CD8-positive, alpha-beta memory T cell (primary cell): ENCODE data around the gene ADK. TPM values are rescaled to one million over a fixed set of nuclear protein-coding genes. Genes with fewer than 3 reads are reported as not detected.

Experiments
- CTCF ChIA-PET: fragments of 350-600 bp; sonication (Branson Sonifier 250); formaldehyde crosslinking; loops from one replicate; lab custom pipeline; 2021; ENCODE audit warnings: antibody characterized with exemption; lab: Charles Lee
- POLR2A ChIA-PET: fragments of 350-600 bp; sonication (Branson Sonifier 250); formaldehyde crosslinking; loops from one replicate; lab custom pipeline; 2021; ENCODE audit warnings: antibody characterized with exemption; lab: Charles Lee
- DNase-seq, 5 donors: peaks; one replicate each; pipeline versions ENCODE4 v3.0.0 to v3.0.0-alpha.2; 2020 to 2022; ENCODE audit warnings: mixed read lengths in 1 of 5
- H3K27ac ChIP-seq: one replicate; pipeline ENCODE4 v1.7.0; 2013; ENCODE audit warnings: low read depth, mild to moderate bottlenecking, low read length, moderate library complexity
- H3K27me3 ChIP-seq: 2 replicates; pipeline ENCODE4 v1.7.0; 2013; ENCODE audit warnings: low read length, mild to moderate bottlenecking; ENCODE audit not compliant: insufficient read depth, poor library complexity, severe bottlenecking
- H3K36me3 ChIP-seq: 2 replicates; pipeline ENCODE4 v1.7.0; 2013; ENCODE audit warnings: mild to moderate bottlenecking, low read length, moderate library complexity; ENCODE audit not compliant: insufficient read depth
- H3K4me1 ChIP-seq: 2 replicates; pipeline ENCODE4 v1.7.0; 2013; ENCODE audit warnings: mild to moderate bottlenecking, low read length, moderate library complexity; ENCODE audit not compliant: insufficient read depth
- H3K4me3 ChIP-seq: 2 replicates; pipeline ENCODE4 v1.7.0; 2013; ENCODE audit warnings: mild to moderate bottlenecking, low read length
- H3K9me3 ChIP-seq: 2 replicates; pipeline ENCODE4 v1.7.0; 2013; ENCODE audit warnings: mild to moderate bottlenecking, low read length
- H3K27ac Mint-ChIP-seq, 8 donors: one replicate each; pipeline ENCODE4 v1.8.0; 2020 to 2021; ENCODE audit warnings: mixed read lengths in 8 of 8, mild to moderate bottlenecking in 6 of 8, inconsistent platforms in 3 of 8, moderate library complexity in 3 of 8
- H3K27me3 Mint-ChIP-seq, 2 donors: one replicate each; pipeline ENCODE4 v1.8.0; 2020 to 2021; ENCODE audit warnings: mixed read lengths in 2 of 2, mild to moderate bottlenecking in 1 of 2, moderate library complexity in 1 of 2
- H3K36me3 Mint-ChIP-seq, 3 donors: one replicate each; pipeline ENCODE4 v1.8.0; 2020 to 2021; ENCODE audit warnings: mixed read lengths in 3 of 3, inconsistent platforms in 1 of 3, mild to moderate bottlenecking in 1 of 3
- H3K4me1 Mint-ChIP-seq, 3 donors: one replicate each; pipeline ENCODE4 v1.8.0; 2020 to 2021; ENCODE audit warnings: mixed read lengths in 3 of 3, inconsistent platforms in 1 of 3, mild to moderate bottlenecking in 1 of 3
- H3K4me3 Mint-ChIP-seq, 7 donors: one replicate each; pipeline ENCODE4 v1.8.0; 2020 to 2021; ENCODE audit warnings: mixed read lengths in 7 of 7, mild to moderate bottlenecking in 6 of 7, moderate library complexity in 4 of 7, inconsistent platforms in 2 of 7
- H3K9me3 Mint-ChIP-seq, 5 donors: one replicate each; pipeline ENCODE4 v1.8.0; 2020 to 2022; ENCODE audit warnings: mixed read lengths in 5 of 5, mild to moderate bottlenecking in 3 of 5, moderate library complexity in 2 of 5, inconsistent platforms in 1 of 5
- polyA plus RNA-seq: library from polyadenylated mRNA; unstranded; fragments of 300-500 nt; fragmentation: Illumina TruSeq; gene quantifications from one replicate; pipeline ENCODE4 v1.2.3, GENCODE V29; 2021
- total RNA-seq, 2 experiments: library from RNA; stranded (reverse); gene quantifications; one replicate each; pipeline ENCODE4 v1.2.3, GENCODE V29; 2021

ADK gene
- total and polyA plus RNA-seq, 3 experiments from 2014 or later = 54.1 to 65.1 (median 64.4) TPM

DNA sequence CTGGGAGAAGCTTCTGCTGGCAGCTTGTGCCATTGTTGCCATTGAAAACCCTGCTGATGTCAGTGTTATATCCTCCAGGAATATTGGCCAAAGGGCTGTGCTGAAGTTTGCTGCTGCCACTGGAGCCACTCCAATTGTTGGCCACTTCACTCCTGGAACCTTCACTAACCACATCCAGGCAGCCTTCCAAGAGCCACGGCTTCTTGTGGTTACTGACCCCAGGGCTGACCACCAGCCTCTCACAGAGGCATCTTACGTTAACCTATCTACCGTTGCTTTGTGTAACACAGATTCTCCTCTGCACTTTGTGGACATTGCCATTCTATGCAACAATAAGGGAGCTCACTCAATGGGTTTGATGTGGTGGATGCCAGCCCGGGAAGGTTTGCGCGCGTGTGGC is 220.7 kb downstream of the ADK start:
- H3K36me3 Mint-ChIP-seq = peaks cover 17 to 32% (median 22%) of the 10 kb centered on the region in 3 donors
- no peak overlapping the region for H3K27ac Mint-ChIP-seq
- ChIA-PET POLR2A (no interaction called here), CTCF (no interaction called here)
- Histone ChIP-seq H3K4me1 (no peaks in the 10 kb centered on the region), H3K4me3 (no peak overlapping the region), H3K27me3 (no peaks in the 10 kb centered on the region), H3K9me3 (no peaks in the 10 kb centered on the region), H3K27ac (no peak overlapping the region), H3K36me3 (no peaks in the 10 kb centered on the region)
- no peak for DNase-seq
- H3K4me3 Mint-ChIP-seq = no peak overlapping the region
- H3K27me3 Mint-ChIP-seq = no peaks in the 10 kb centered on the region
- H3K9me3 Mint-ChIP-seq = no peaks in the 10 kb centered on the region
- peaks cover 0 to 3% (median under 1%) of the 10 kb centered on the region in 3 donors for H3K4me1 Mint-ChIP-seq

DNA sequence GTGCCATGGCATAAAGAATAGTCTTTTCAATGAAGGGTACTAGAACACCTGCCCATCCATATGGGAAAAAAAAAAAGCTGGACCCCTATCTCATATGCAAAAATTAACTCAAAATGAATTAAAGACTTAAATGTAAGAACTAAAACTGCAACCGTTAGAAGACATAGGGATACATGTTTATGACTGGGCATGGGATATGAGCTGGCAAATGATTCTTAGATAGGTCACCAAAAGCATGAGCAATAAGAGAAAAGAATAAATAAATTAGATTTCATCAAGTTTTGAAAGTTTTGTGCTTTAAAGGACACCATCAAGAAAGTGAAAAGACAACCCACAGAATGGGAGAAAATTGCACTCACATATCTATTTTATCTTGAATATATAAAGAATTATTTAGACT is 222.0 kb downstream of the ADK start:
- Mint-ChIP-seq H3K36me3 (peaks cover 22 to 30% (median 22%) of the 10 kb centered on the region in 3 donors), H3K4me1 (peaks cover 0 to 10% (median 3%) of the 10 kb centered on the region in 3 donors), H3K4me3 (no peak overlapping the region), H3K9me3 (no peaks in the 10 kb centered on the region), H3K27me3 (no peaks in the 10 kb centered on the region), H3K27ac (no peak overlapping the region)
- H3K9me3 ChIP-seq = no peaks in the 10 kb centered on the region
- no peak overlapping the region for H3K27ac ChIP-seq
- no peaks in the 10 kb centered on the region for H3K4me1 ChIP-seq
- no peaks in the 10 kb centered on the region for H3K27me3 ChIP-seq
- ChIA-PET CTCF (no interaction called here), POLR2A (no interaction called here)
- DNase-seq = no peak
- no peak overlapping the region for H3K4me3 ChIP-seq
- H3K36me3 ChIP-seq = no peaks in the 10 kb centered on the region

DNA sequence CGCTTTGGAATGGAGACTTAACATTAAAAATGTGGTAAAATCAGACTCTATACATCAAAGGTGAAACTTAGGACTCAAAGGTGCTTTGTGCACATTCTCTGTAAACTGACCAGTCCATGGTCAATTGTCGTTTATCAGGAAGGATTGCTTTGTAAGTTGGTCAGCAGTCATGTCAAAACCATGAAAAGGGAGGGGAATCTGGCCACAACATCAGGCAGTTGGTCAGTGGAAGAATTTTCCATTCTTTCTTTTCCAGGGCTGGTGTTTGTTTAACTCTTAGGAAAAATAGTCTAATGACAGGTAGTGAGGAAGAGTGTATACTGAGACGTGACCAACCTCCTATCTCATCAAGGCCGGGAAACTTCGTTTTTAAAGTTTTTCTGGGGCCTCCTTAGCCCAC is 226.5 kb downstream of the ADK start:
- H3K4me1 Mint-ChIP-seq = peaks cover 3 to 27% (median 14%) of the 10 kb centered on the region in 3 donors
- peak overlapping the region in 1 of 8 donors; percentile 32 for H3K27ac Mint-ChIP-seq
- no peak for DNase-seq
- H3K27me3 Mint-ChIP-seq = no peaks in the 10 kb centered on the region
- Histone ChIP-seq H3K27ac (no peak overlapping the region), H3K4me3 (no peak overlapping the region), H3K27me3 (no peaks in the 10 kb centered on the region), H3K4me1 (peaks cover 5% of the 10 kb centered on the region), H3K36me3 (no peaks in the 10 kb centered on the region), H3K9me3 (no peaks in the 10 kb centered on the region)
- H3K36me3 Mint-ChIP-seq = peaks cover 5 to 14% (median 14%) of the 10 kb centered on the region in 3 donors
- POLR2A ChIA-PET = no interaction called here
- CTCF ChIA-PET = no interaction called here
- H3K4me3 Mint-ChIP-seq = no peak overlapping the region
- H3K9me3 Mint-ChIP-seq = peaks cover 0 to 1% (median 0%) of the 10 kb centered on the region in 5 donors

DNA sequence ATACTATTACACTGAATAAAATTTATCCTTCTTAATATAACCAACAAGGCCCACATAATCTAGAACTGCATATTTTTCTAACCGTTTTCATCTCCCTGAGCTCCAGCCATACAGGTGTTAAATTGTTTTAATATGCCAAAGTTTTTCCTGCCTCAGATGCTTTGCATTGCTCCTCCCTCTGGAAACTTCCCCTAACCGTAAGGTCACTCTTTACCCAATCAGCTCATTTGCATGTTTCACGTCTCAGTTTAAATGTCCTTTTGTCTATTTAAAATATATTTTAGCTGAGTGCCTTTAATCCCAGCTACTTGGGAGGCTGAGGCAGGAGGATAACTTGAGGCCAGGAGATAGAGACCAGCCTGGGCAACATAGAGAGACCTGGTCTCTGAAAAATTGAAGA is 228.5 kb downstream of the ADK start:
- Mint-ChIP-seq H3K36me3 (peaks cover 0 to 9% (median 4%) of the 10 kb centered on the region in 3 donors), H3K27ac (no peak overlapping the region), H3K27me3 (no peaks in the 10 kb centered on the region), H3K4me3 (no peak overlapping the region), H3K4me1 (peaks cover 12 to 41% (median 26%) of the 10 kb centered on the region in 3 donors), H3K9me3 (peaks cover 0 to 1% (median 0%) of the 10 kb centered on the region in 5 donors)
- DNase-seq = no peak
- H3K9me3 ChIP-seq = no peaks in the 10 kb centered on the region
- no peak overlapping the region for H3K27ac ChIP-seq
- POLR2A ChIA-PET = no interaction called here
- H3K4me3 ChIP-seq = no peak overlapping the region
- H3K4me1 ChIP-seq = peaks cover 5% of the 10 kb centered on the region
- H3K27me3 ChIP-seq = no peaks in the 10 kb centered on the region
- no peaks in the 10 kb centered on the region for H3K36me3 ChIP-seq
- CTCF ChIA-PET = no interaction called here

GRCh38 chr10:74380795-74381194 is 229.8 kb downstream of the ADK start:
- peaks cover 15 to 49% (median 30%) of the 10 kb centered on the region in 3 donors for H3K4me1 Mint-ChIP-seq
- Histone ChIP-seq H3K27me3 (no peaks in the 10 kb centered on the region), H3K27ac (no peak overlapping the region), H3K4me3 (no peak overlapping the region), H3K9me3 (no peaks in the 10 kb centered on the region), H3K36me3 (no peaks in the 10 kb centered on the region), H3K4me1 (peaks cover 5% of the 10 kb centered on the region)
- no peaks in the 10 kb centered on the region for H3K27me3 Mint-ChIP-seq
- peaks cover 0 to 1% (median 0%) of the 10 kb centered on the region in 5 donors for H3K9me3 Mint-ChIP-seq
- no peak overlapping the region for H3K27ac Mint-ChIP-seq
- ChIA-PET CTCF (no interaction called here), POLR2A (no interaction called here)
- H3K36me3 Mint-ChIP-seq = peaks cover 0 to 9% (median 4%) of the 10 kb centered on the region in 3 donors
- H3K4me3 Mint-ChIP-seq = no peak overlapping the region
- no peak for DNase-seq

DNA sequence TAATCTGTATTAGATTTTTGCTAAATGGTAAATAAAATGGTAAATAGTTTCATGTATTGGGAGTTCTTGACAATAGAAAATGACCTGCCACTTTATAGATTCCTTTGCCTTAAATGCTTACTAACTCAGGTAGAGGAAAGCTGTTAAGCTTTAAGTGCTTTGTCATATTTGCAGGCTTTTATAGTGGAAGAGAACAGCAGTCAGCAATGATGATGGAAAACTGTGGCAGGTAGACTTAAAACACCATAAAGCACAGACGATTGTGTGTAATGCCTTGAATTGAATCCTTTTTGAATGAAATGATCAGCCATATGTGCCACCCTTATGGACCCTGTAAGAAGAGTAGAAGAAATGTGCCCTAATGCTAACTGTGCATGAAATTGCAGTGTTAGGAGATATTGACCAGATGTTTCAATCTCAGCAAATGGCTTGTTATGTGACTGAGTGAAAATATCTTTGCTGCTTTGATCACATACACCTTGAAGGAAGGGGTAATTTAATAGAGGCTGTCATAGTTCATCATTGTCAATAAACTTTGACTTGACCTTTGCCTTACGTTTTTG is 230.4 kb downstream of the ADK start:
- H3K36me3 ChIP-seq = no peaks in the 10 kb centered on the region
- Mint-ChIP-seq H3K36me3 (peaks cover 0 to 9% (median 4%) of the 10 kb centered on the region in 3 donors), H3K27ac (no peak overlapping the region), H3K4me3 (no peak overlapping the region), H3K4me1 (peaks cover 15 to 49% (median 30%) of the 10 kb centered on the region in 3 donors), H3K27me3 (no peaks in the 10 kb centered on the region), H3K9me3 (peaks cover 0 to 1% (median 0%) of the 10 kb centered on the region in 5 donors)
- no peak overlapping the region for H3K27ac ChIP-seq
- CTCF ChIA-PET = no interaction called here
- H3K27me3 ChIP-seq = no peaks in the 10 kb centered on the region
- H3K9me3 ChIP-seq = no peaks in the 10 kb centered on the region
- no peak for DNase-seq
- H3K4me3 ChIP-seq = no peak overlapping the region
- POLR2A ChIA-PET = no interaction called here
- H3K4me1 ChIP-seq = peaks cover 5% of the 10 kb centered on the region

DNA sequence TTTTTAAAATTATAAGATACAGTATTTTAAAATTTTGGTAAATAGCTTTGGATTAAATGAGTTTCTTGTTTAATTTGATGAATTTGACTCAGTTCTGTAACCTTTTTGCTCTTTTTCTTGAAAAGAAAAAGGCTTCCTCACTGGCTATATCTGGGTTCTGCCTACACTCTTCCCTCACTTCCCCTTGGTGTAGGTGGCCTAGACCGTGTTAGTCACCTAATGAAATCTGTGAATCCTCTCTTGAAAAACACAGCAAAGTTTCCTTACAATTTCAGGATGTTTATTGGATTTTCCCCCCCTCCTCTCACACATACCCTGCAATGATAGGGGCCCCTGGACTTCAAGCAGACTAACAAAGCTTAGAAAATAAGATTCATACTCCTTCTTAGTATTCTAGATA is 231.6 kb downstream of the ADK start:
- peaks cover 15 to 39% (median 30%) of the 10 kb centered on the region in 3 donors for H3K4me1 Mint-ChIP-seq
- no peak overlapping the region for H3K4me3 Mint-ChIP-seq
- DNase-seq = no peak
- H3K9me3 Mint-ChIP-seq = peaks cover 0 to 1% (median 0%) of the 10 kb centered on the region in 5 donors
- H3K27ac Mint-ChIP-seq = peak overlapping the region in 1 of 8 donors; percentile 68
- Histone ChIP-seq H3K36me3 (no peaks in the 10 kb centered on the region), H3K9me3 (no peaks in the 10 kb centered on the region), H3K4me3 (no peak overlapping the region), H3K4me1 (peaks cover 5% of the 10 kb centered on the region), H3K27me3 (no peaks in the 10 kb centered on the region), H3K27ac (no peak overlapping the region)
- CTCF ChIA-PET = no interaction called here
- POLR2A ChIA-PET = no interaction called here
- no peaks in the 10 kb centered on the region for H3K27me3 Mint-ChIP-seq
- peaks cover 2 to 4% (median 3%) of the 10 kb centered on the region in 3 donors for H3K36me3 Mint-ChIP-seq

- CTCF ChIA-PET = no interaction called here
- peaks cover 0 to 1% (median 0%) of the 10 kb centered on the region in 5 donors for H3K9me3 Mint-ChIP-seq
Observed at GRCh38 chr10:74383642-74384041, 232.6 kb downstream of the ADK start.

More at GRCh38 chr10:74383642-74384041, 232.6 kb downstream of the ADK start:
- no peak overlapping the region for H3K4me3 Mint-ChIP-seq
- Histone ChIP-seq H3K27me3 (no peaks in the 10 kb centered on the region), H3K4me3 (no peak overlapping the region), H3K27ac (no peak overlapping the region), H3K4me1 (peaks cover 5% of the 10 kb centered on the region), H3K36me3 (no peaks in the 10 kb centered on the region), H3K9me3 (no peaks in the 10 kb centered on the region)
- POLR2A ChIA-PET = no interaction called here
- DNase-seq = no peak
- peaks cover 0 to 4% (median 3%) of the 10 kb centered on the region in 3 donors for H3K36me3 Mint-ChIP-seq
- peak overlapping the region in 3 of 8 donors; percentile 16 to 72 (median 24) for H3K27ac Mint-ChIP-seq
- H3K27me3 Mint-ChIP-seq = no peaks in the 10 kb centered on the region
- peaks cover 15 to 40% (median 30%) of the 10 kb centered on the region in 3 donors for H3K4me1 Mint-ChIP-seq
